HepG2 (cell line): Measurements from ENCODE around the gene ZMYND8. TPM values are rescaled to one million over a fixed set of nuclear protein-coding genes. Genes with fewer than 3 reads are reported as not detected.

Experiments
- ATAC-seq: fragments of 200-7000 bp; cut with Tn5 transposase; 3 replicates; pipeline ENCODE4 v1.9.1; 2020; ENCODE audit warnings: mild to moderate bottlenecking, moderate library complexity
- BruUV-seq: library from RNA; stranded (reverse); fragments of 400-500 nt; replicated peaks from 2 replicates; lab custom pipeline; 2021; lab: Mats Ljungman, UMichigan
- CTCF ChIA-PET: fragments of 300-600 bp; formaldehyde crosslinking; extraction: SDS; loops from one replicate; lab custom pipeline; 2021; ENCODE audit warnings: low total read pairs, inconsistent platforms, low intra/inter-chr PET ratio; lab: Yijun Ruan, JAX
- POLR2A ChIA-PET: fragments of 350-600 bp; sonication (Branson Sonifier 250); formaldehyde crosslinking; loops from one replicate; lab custom pipeline; 2020; ENCODE audit warnings: antibody characterized with exemption, inconsistent platforms; lab: Yijun Ruan, JAX
- DNase-seq: peaks from one replicate; pipeline ENCODE4 v3.0.0-alpha.2; 2015; ENCODE audit warnings: low spot score
- FAIRE-seq: peaks from 3 replicates; lab custom pipeline; 2011; peaks lifted over from hg19 to GRCh38; lab: Jason Lieb, UNC
- H2AFZ ChIP-seq: one replicate; pipeline ENCODE4 v1.6.1; 2011; ENCODE audit warnings: low read length, inconsistent platforms
- H3K27ac ChIP-seq: fragments of 300-600 bp; 3 replicates; pipeline ENCODE4 v1.8.0; 2011; ENCODE audit warnings: mixed run types, mild to moderate bottlenecking, mixed read lengths, low read length, inconsistent platforms; ENCODE audit not compliant: insufficient read depth; ENCODE audit errors: extremely low read length
- H3K27me3 ChIP-seq, 2 experiments: fragments of 200-600 bp in 1 of 2; 2 replicates in 1 of 2; 3 replicates in 1 of 2; pipeline versions ENCODE4 v1.6.0 to v1.8.0; 2011; ENCODE audit warnings: low read length in 2 of 2, mild to moderate bottlenecking in 2 of 2, moderate library complexity in 2 of 2, inconsistent platforms in 1 of 2; ENCODE audit not compliant: insufficient read depth in 2 of 2, control insufficient read depth in 1 of 2
- H3K36me3 ChIP-seq, 2 experiments: fragments of 200-600 bp in 1 of 2; replicated peaks in 1 of 2; 2 replicates in 1 of 2; 3 replicates in 1 of 2; pipeline versions ENCODE4 v1.5.1 to v1.8.0; 2011; ENCODE audit warnings: low read length in 2 of 2, inconsistent platforms in 1 of 2; ENCODE audit not compliant: insufficient read depth in 2 of 2, control insufficient read depth in 1 of 2
- H3K4me1 ChIP-seq: 2 replicates; pipeline ENCODE4 v1.5.1; 2012; ENCODE audit warnings: low read length, inconsistent platforms; ENCODE audit not compliant: insufficient read depth
- H3K4me2 ChIP-seq: 2 replicates; pipeline ENCODE4 v1.6.0; 2011; ENCODE audit warnings: low read depth, low read length, inconsistent platforms
- H3K4me3 ChIP-seq, 3 experiments: fragments of 200-600 bp in 1 of 3; sonication (generic), shearing (Covaris generic) in 1 of 3; replicated peaks in 1 of 3; 2 replicates each; pipeline ENCODE4 v1.5.1; 2011 to 2016; ENCODE audit warnings: low read length in 3 of 3, inconsistent platforms in 2 of 3, low read depth in 2 of 3, mild to moderate bottlenecking in 2 of 3, control low read depth in 1 of 3, mixed read lengths in 1 of 3; ENCODE audit not compliant: insufficient read depth in 1 of 3
- H3K79me2 ChIP-seq: one replicate; pipeline ENCODE4 v1.6.1; 2011; ENCODE audit warnings: low read length, inconsistent platforms; ENCODE audit not compliant: insufficient read depth
- H3K9ac ChIP-seq: 2 replicates; pipeline ENCODE4 v1.6.0; 2011; ENCODE audit warnings: mild to moderate bottlenecking, low read depth, low read length, inconsistent platforms; ENCODE audit not compliant: insufficient read depth
- H3K9me3 ChIP-seq: 2 replicates; pipeline ENCODE4 v1.5.1; 2012; ENCODE audit warnings: mild to moderate bottlenecking, low read length
- H4K20me1 ChIP-seq: 2 replicates; pipeline ENCODE4 v1.6.0; 2011; ENCODE audit warnings: inconsistent platforms, mild to moderate bottlenecking, low read length, moderate library complexity; ENCODE audit not compliant: insufficient read depth
- ARID3A ChIP-seq: IDR thresholded peaks from 2 replicates; pipeline ENCODE4 v1.6.1; 2012; ENCODE audit warnings: low read depth, low read length, improper control_type of control experiment
- HINFP ChIP-seq: sonication (generic); formaldehyde crosslinking; IDR thresholded peaks from 2 replicates; pipeline ENCODE4 v1.4.0; 2020; ENCODE audit warnings: low read depth, mild to moderate bottlenecking, missing genetic modification reagents
- NR2F2 ChIP-seq: IDR thresholded peaks from 2 replicates; pipeline ENCODE4 v1.6.1; 2012; ENCODE audit warnings: low read depth, inconsistent platforms, borderline replicate concordance
- POLR2A ChIP-seq, 2 experiments: IDR thresholded peaks; 2 replicates each; pipeline ENCODE4 v1.6.1; 2011; ENCODE audit warnings: low read depth in 2 of 2, low read length in 2 of 2, mild to moderate bottlenecking in 1 of 2, moderate library complexity in 1 of 2; ENCODE audit not compliant: insufficient read depth in 1 of 2
- POLR2AphosphoS5 ChIP-seq: IDR thresholded peaks from 2 replicates; pipeline ENCODE4 v1.6.1; 2012; ENCODE audit warnings: low read depth, low read length
- RAD21 ChIP-seq: fragments of 450-650 bp; formaldehyde crosslinking; IDR thresholded peaks from 2 replicates; pipeline ENCODE4 v1.5.0; 2020; ENCODE audit warnings: mild to moderate bottlenecking
- RBM22 ChIP-seq: fragments of 200-400 bp; formaldehyde crosslinking; optimal IDR thresholded peaks from 2 replicates; pipeline ENCODE3; 2017; ENCODE audit warnings: mild to moderate bottlenecking, low read length, moderate library complexity
- REXO4 ChIP-seq: sonication (generic); formaldehyde crosslinking; IDR thresholded peaks from 2 replicates; pipeline ENCODE4 v1.8.0; 2022; ENCODE audit warnings: missing genetic modification reagents, mild to moderate bottlenecking, borderline replicate concordance
- RORA ChIP-seq: sonication (generic); formaldehyde crosslinking; IDR thresholded peaks from 2 replicates; pipeline ENCODE4 v1.5.0; 2020; ENCODE audit warnings: mild to moderate bottlenecking, missing genetic modification reagents, moderate library complexity
- THRA ChIP-seq: sonication (generic); formaldehyde crosslinking; IDR thresholded peaks from 2 replicates; pipeline ENCODE4 v1.4.0; 2020; ENCODE audit warnings: missing genetic modification reagents, borderline replicate concordance
- ZNF354B ChIP-seq: sonication (generic); formaldehyde crosslinking; IDR thresholded peaks from 2 replicates; pipeline ENCODE4 v1.8.0; 2022; ENCODE audit warnings: mild to moderate bottlenecking, missing genetic modification reagents
- ZNF83 ChIP-seq: sonication (generic); formaldehyde crosslinking; IDR thresholded peaks from 2 replicates; pipeline ENCODE4 v1.4.0; 2020; ENCODE audit warnings: missing genetic modification reagents, mild to moderate bottlenecking, borderline replicate concordance
- whole genome bisulfite sequencing: methylation state at CpG from one replicate; pipeline ENCODE4 v1.1.6; 2017; ENCODE audit warnings: low lambda C conversion rate; 5-methylcytosine and 5-hydroxymethylcytosine counted together
- in situ Hi-C: cut with HindIII; loops from 2 replicates; pipeline ENCODE4 v1.10.0; 2017; ENCODE audit warnings: low pct_unique_long_range_greater_than_20kb; ENCODE audit not compliant: extremely low pct_ligation_motif_present
- intact Hi-C: fragments of 100-400 bp; cut with micrococcal nuclease; formaldehyde crosslinking; loops from one replicate; pipeline ENCODE4 v1.10.0; 2022; ENCODE audit not compliant: unreplicated experiment
- polyA plus RNA-seq, 8 experiments: library from polyadenylated mRNA; depleted of rRNA in 3 of 8; stranded (reverse) in 7 of 8; unstranded in 1 of 8; fragments of >200 nt; fragmentation: Illumina TruSeq in 4 of 8; extraction: Trizol in 4 of 8; gene quantifications; 2 replicates each; pipeline versions ENCODE4 v1.2.1 to v1.2.3, GENCODE V29; 2011 to 2016; ENCODE audit warnings: low read depth in 4 of 8, missing spikeins in 1 of 8, mixed read lengths in 1 of 8; ENCODE audit not compliant: insufficient read depth in 1 of 8
- total RNA-seq, 5 experiments: library from RNA; depleted of rRNA; stranded (reverse); fragments of >200 nt; fragmentation: Illumina TruSeq; extraction: Trizol; gene quantifications; 2 replicates each; pipeline ENCODE4 v1.2.3, GENCODE V29; 2016; ENCODE audit warnings: low read depth in 1 of 5

The ZMYND8 gene
- total and polyA plus RNA-seq, 2 of the 13 experiments (the other 11 are each of a cell fraction or from before 2014, with no cell fraction given), result 53.9 to 84.7 TPM

- peak; percentile 59; the same call in 1 of the 2 replicates for TF ChIP-seq ARID3A
- TF ChIP-seq RAD21 (CRISPR knock-in tag), result peak; percentile 86
- peak; percentile 53; the same call in 1 of the 2 replicates for TF ChIP-seq THRA (CRISPR knock-in tag)
- TF ChIP-seq, all 625 proteins: peak for 23
These were observed 83.5 kb downstream of the ZMYND8 start (continued) for GRCh38 chr20:47272893-47273590.

- WGBS, result 83% methylated on average over 7 of the region's 7 CpGs
- H3K4me2 ChIP-seq, result no peak overlapping the region
- peaks cover 71% of the 10 kb centered on the region for H3K79me2 ChIP-seq
- intact Hi-C loops, result loop anchor here (5.0 kb wide), 2 partner anchors 39 to 46 kb away; no protein-coding TSS in a partner anchor
- POLR2A ChIA-PET, result interaction anchor here (0.8 kb wide), 1 partner anchor 71 kb away, joined by 3 read pairs; no protein-coding TSS in a partner anchor
- no peak overlapping the region for H3K4me3 ChIP-seq
- TF ChIP-seq ZNF354B (CRISPR knock-in tag), result no peak
- TF ChIP-seq POLR2A (IDR thresholded peaks at IDR 0.05; ENCODE audit: insufficient read depth in 1 of 2, low read depth in 2 of 2, low read length in 2 of 2), result peak in 1 of 2 experiments; percentile 10; a peak in 1 of 4 replicates
- no peak for TF ChIP-seq HINFP (CRISPR knock-in tag)
- TF ChIP-seq ZNF83, result no peak
- TF ChIP-seq RBM22, result peak; percentile 93
- no peak for TF ChIP-seq RORA
- no peak for TF ChIP-seq NR2F2
- 0 out of 2 replicates have a peak, but pooled peaks have one; percentile 16 for TF ChIP-seq REXO4 (CRISPR knock-in tag)
- TF ChIP-seq POLR2AphosphoS5, result peak; percentile 21; the same call in 1 of the 2 replicates
- TF ChIP-seq, all 625 proteins: peak for 4
- ATAC-seq (no peak), FAIRE-seq (no peak), DNase-seq (no peak)
- H4K20me1 ChIP-seq, result peaks cover 68% of the 10 kb centered on the region
- H3K9ac ChIP-seq, result no peak overlapping the region
- BruUV-seq, result no TSS peak
- no peaks in the 10 kb centered on the region for H3K9me3 ChIP-seq
- H2AFZ ChIP-seq, result no peak overlapping the region
- H3K36me3 ChIP-seq, result peaks cover 44 to 78% of the 10 kb centered on the region in 2 experiments
- CTCF ChIA-PET, result interaction anchor here (1.1 to 4.5 kb wide), 2 partner anchors 112 to 113 kb away, joined by 3 to 202 read pairs; no protein-coding TSS in a partner anchor
- no peak overlapping the region for H3K27ac ChIP-seq
- H3K4me1 ChIP-seq, result peaks cover 21% of the 10 kb centered on the region
- no peaks in the 10 kb centered on the region for H3K27me3 ChIP-seq
- in situ Hi-C loops, result loop anchor here (10.0 kb wide), 1 partner anchor 114 kb away; no protein-coding TSS in a partner anchor
These were observed 85.4 kb downstream of the ZMYND8 start for GRCh38 chr20:47271046-47271615.
